HFF-Myc (cell line): ENCODE data around the gene SFSWAP.
"Not testable (repeated sequence)": the region's sequence is repeated elsewhere in the genome, so short reads cannot be mapped to it uniquely, and the experiment has no call there.

Experiments used
- DNase-seq: peaks from one replicate; pipeline ENCODE4 v3.0.0-alpha.2; 2011; ENCODE audit warnings: low read depth; ENCODE audit errors: extremely low read depth
- H3K4me3 ChIP-seq: replicated peaks from 2 replicates; pipeline ENCODE4 v1.5.1; 2011; ENCODE audit warnings: low read depth, mild to moderate bottlenecking, control low read depth, low read length
- TF ChIP-seq, protein P1 (sequence below): IDR thresholded peaks from 2 replicates; pipeline ENCODE4 v1.5.1; 2012; ENCODE audit warnings: mild to moderate bottlenecking, low read depth, low read length, control low read depth; ENCODE audit errors: missing control alignments

The SFSWAP gene

DNA sequence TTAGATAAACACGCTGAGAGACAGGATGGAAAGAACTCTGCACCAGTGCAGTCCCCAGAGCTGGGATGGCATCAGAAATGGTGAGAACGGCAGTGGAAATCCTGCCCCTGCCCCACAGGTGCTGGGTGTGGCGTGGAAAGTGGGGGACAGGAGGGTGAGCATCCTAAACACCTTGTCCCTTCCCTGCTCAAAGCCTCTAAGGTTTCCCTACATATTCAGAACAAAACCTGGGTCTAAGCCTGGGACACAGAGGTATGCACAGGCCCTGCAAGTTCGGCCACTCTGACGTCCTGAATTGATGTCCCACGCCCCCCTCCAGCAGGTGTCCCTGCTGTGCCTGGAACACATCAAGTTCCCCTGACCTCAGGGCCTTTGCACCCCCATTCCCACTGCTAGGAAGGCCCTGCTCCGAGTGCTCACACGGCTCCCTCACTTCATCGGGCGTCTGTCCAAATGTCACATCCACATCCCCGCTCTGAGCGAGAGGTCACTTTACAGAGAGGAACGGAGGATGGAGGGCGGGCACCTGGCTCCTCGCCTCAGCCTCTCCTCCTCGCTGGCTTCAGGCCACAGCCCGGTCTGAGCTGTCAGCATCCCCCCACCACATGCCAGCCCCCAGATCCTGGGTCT is 38.5 kb upstream of the SFSWAP start:
- no peak for DNase-seq
- TF ChIP-seq, protein P1, sequence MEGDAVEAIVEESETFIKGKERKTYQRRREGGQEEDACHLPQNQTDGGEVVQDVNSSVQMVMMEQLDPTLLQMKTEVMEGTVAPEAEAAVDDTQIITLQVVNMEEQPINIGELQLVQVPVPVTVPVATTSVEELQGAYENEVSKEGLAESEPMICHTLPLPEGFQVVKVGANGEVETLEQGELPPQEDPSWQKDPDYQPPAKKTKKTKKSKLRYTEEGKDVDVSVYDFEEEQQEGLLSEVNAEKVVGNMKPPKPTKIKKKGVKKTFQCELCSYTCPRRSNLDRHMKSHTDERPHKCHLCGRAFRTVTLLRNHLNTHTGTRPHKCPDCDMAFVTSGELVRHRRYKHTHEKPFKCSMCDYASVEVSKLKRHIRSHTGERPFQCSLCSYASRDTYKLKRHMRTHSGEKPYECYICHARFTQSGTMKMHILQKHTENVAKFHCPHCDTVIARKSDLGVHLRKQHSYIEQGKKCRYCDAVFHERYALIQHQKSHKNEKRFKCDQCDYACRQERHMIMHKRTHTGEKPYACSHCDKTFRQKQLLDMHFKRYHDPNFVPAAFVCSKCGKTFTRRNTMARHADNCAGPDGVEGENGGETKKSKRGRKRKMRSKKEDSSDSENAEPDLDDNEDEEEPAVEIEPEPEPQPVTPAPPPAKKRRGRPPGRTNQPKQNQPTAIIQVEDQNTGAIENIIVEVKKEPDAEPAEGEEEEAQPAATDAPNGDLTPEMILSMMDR, result no peak
- H3K4me3 ChIP-seq, result no peak overlapping the region

DNA sequence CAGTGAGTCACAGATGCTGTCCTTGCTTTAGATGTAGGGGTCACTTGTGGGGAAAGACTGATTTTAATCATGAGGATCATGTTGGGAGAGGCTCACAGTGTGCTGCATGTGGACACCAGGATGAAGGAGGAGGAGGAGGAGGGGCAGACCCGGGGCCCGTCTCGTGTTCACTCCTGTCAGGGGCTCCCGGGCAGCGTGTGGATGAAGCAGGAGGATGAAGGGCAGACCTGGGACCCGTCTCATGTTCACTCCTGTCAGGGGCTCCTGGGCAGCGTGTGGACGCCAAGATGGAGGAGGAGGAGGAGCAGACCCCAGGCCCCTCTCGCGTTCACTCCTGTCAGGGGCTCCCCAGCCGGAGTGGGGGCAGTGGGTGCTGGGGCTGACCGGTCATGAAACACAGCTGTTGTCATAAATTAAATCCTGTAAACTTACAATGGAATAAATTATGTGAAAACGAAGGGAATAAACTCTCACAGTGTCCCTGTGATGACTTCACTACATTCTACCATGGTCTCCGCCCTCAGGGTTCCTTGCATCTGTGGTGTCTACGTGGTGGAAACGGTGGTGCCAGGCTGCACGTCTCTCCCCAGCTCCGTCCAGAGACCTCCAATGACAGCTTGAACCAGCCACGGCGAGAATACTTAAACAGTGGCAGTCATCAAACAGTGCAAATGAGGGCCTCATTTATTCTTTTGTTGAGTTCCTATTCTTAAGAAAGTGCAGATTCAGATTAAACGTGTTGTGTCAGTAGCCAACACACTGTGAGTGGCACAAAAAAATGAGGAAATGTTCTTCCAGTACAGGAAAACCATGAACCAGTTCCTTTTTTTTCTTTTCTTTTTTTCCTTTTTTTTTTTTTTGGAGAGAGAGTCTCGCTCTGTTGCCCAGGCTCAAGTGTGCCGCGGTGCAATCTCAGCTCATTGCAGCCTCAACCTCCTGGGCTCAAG is 37.7 kb upstream of the SFSWAP start:
- TF ChIP-seq, protein P1, result no peak
- DNase-seq, result no peak
- no peak overlapping the region for H3K4me3 ChIP-seq

DNA sequence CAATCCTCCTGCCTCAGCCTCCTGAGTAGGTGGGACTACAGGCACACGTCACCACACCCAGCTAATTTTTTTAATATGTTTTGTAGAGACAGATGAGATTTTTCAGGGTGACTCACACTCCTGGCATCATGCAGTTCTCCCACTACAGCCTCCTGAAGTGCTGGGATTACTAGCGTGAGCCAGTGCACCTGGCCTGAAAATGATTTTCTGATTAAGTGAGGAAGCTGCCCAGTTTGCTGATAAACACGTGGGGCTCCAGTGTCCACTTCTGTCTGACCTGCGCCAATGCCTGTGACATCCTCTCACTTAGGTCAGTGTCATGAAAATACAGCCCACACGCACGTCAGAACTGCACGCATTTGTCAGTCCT is 37.0 kb upstream of the SFSWAP start:
- peak; percentile 17 for DNase-seq
- no peak overlapping the region for H3K4me3 ChIP-seq
- TF ChIP-seq, protein P1, result no peak

DNA sequence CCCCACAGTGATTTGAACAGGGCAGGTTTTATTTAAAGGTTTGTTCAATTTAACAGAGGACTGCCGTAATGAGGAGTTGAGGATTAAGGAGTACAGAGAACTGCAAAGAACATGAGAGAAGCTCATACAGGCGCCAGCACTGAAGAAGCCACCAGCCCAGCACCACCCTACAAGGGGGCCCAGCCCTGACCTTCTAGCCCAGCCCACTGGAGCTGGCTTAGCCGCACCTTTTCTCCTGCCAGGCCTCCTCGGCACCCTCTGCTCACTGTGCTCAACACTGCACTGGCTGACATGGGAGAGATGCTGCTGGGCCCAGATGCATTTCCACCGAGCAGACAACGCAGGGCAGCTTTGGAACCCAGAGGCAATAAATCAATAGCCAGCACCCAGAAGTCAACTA is 36.5 kb upstream of the SFSWAP start:
- DNase-seq, result no peak
- H3K4me3 ChIP-seq, result no peak overlapping the region
- TF ChIP-seq, protein P1, result no peak

DNA sequence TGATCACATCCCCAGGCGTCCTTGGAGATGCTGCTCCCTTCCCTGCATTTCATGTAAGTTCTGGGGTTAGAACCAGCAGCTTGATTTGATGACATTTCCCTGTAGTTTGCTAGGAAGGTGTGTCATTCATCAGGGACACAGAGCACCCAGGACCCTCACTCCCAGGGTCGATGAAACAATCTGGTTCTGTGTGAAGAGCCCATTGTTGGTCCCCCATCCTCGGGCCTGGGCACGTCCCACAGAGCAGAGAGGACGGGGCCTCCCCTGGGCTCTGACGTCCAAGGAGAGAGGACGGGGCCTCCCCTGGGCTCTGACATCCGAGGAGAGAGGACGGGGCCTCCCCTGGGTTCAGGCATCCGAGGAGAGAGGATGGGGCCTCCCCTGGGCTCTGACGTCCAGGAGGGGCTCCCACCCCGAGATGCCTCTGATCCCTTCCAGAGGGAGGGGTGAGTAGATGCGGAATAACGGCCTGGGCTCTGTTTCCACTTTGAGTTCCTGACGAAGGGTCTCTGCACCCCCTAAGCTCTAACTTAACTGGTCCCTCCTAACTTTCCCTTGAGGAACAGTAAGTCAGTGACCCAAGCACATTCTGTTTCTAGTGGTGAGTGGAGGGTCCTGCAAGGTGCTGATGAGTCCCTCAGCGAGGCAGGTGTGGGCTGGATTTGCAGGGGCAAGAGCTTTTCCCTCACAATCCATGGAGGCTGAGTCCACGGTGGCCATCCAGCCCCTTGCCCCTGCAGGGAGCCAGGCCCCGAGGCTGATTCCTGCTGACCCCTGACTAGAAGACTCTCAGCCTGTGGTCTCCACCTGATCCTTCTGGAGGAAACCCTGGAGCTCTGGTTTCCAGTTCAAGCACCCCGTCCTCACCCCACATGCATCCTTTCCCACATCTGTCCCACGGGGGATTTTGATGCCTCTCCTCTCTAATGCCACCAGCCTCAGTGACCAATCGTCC is 35.5 kb upstream of the SFSWAP start:
- no peak overlapping the region for H3K4me3 ChIP-seq
- DNase-seq, result no peak
- TF ChIP-seq, protein P1, result no peak

DNA sequence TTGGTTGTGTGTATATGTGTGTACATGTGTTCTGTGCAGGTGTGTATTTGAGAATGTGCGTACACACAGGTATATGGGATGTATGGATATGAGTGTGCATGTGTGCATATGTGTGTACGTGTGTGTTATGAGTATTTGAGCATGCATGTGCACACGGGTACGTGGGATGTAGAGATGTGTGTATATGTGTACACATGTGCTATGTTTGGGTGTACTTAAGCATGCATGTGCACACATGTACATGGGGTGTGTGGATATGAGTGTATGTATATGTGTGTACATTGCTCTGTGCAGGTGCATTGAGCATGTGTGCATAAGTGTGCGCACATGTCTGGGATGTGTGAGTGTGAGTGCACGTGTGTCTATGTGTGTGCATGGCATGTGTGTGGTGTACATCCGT is 34.3 kb upstream of the SFSWAP start:
- TF ChIP-seq, protein P1, result no peak
- DNase-seq, result no peak
- H3K4me3 ChIP-seq, result no peak overlapping the region

DNA sequence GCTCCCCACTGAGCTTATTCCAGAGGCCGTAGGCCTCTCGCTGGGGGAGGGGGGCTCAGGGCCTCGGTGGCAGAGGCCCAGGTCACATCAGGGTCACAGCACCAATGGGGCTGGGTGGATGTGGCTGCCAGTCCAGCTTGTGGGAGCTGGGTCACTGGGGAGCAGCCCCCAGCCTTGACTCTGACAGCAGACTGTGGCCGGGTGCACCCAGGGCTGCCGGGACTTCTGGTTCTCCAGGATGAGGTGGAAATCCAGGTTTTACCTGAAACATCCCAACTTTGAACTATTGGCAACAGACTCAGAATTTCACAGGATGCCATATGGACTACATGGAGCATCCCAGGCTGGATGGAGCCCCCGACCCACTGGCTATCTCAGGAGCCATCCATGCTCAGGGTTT is 33.8 kb upstream of the SFSWAP start:
- not testable (repeated sequence) for DNase-seq, H3K4me3 ChIP-seq
